Keratinocyte (primary cell): Measurements from ENCODE around the gene EFHD2.
"Not testable (repeated sequence)": the region's sequence is repeated elsewhere in the genome, so short reads cannot be mapped to it uniquely, and the experiment has no call there.

Experiments
- CTCF ChIP-seq, 3 experiments: IDR thresholded peaks in 1 of 3; conservative IDR thresholded peaks in 1 of 3; optimal IDR thresholded peaks in 1 of 3; 2 replicates in 2 of 3; 3 replicates in 1 of 3; pipeline versions ENCODE3 to v1.5.1; 2011; ENCODE audit warnings: low read length in 3 of 3, mild to moderate bottlenecking in 3 of 3, moderate library complexity in 2 of 3, control low read depth in 1 of 3, inconsistent platforms in 1 of 3; ENCODE audit not compliant: insufficient read depth in 2 of 3; ENCODE audit errors: extremely low read depth in 1 of 3
- EZH2 ChIP-seq: IDR thresholded peaks from one replicate; pipeline ENCODE4 v1.6.1; 2012; ENCODE audit warnings: inconsistent platforms, mild to moderate bottlenecking, low read length, moderate library complexity

GRCh38 chr1:15428252-15428651, 18.6 kb downstream of the EFHD2 start:
- TF ChIP-seq CTCF (optimal IDR thresholded peaks at IDR 0.05 in 1 of 3, IDR thresholded peaks at IDR 0.05 in 1 of 3, conservative IDR thresholded peaks at IDR 0.05 in 1 of 3; ENCODE audit: extremely low read depth in 1 of 3, insufficient read depth in 2 of 3, low read length in 3 of 3); EZH2: not testable (repeated sequence)
